Neural progenitor cell (in vitro differentiated cells): Measurements from ENCODE around the gene SATB2.

ENCODE experiments used
- EZH2 ChIP-seq: fragments of 200-600 bp; sonication (generic); IDR thresholded peaks from 2 replicates; pipeline ENCODE4 v1.6.1; 2017; ENCODE audit warnings: antibody characterized with exemption, mild to moderate bottlenecking, moderate library complexity
- EZH2phosphoT487 ChIP-seq: fragments of 200-600 bp; sonication (generic); IDR thresholded peaks from 2 replicates; pipeline ENCODE4 v1.6.1; 2017; ENCODE audit warnings: antibody characterized with exemption
- TF ChIP-seq, protein P1 (sequence below): fragments of 200-600 bp; sonication (generic); IDR thresholded peaks from 2 replicates; pipeline ENCODE4 v1.5.1; 2017; ENCODE audit warnings: antibody characterized with exemption, mild to moderate bottlenecking

DNA sequence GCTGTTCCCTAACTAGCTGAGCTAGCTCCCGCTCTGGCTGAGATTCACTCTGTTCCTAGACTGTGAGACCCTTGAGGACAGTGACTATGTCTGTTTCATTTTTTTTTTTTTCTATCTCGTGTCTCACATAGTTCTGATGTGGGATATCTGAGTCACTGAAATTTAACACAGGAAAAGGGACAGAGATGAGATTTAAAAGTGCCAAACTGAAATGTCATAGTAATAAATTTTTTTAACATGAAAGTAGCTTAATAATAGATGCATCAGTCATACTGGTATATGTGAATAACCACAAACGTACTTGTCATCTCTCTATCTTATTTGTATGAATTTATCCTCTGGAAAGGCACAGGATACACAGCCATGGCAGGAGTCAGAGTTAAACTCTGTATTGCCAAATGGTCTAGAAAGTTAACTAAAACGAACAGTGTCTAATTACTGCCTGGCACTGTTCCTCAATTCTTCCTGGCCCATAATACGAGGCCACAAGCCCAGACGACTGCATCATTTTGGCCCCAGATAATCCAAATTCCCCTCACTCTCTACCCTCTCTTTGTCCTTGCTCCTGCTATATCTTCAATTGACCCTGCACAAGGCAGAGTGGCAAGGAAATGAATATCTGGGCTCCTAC, 87.5 kb downstream of the SATB2 start:
- TF ChIP-seq, protein P1, sequence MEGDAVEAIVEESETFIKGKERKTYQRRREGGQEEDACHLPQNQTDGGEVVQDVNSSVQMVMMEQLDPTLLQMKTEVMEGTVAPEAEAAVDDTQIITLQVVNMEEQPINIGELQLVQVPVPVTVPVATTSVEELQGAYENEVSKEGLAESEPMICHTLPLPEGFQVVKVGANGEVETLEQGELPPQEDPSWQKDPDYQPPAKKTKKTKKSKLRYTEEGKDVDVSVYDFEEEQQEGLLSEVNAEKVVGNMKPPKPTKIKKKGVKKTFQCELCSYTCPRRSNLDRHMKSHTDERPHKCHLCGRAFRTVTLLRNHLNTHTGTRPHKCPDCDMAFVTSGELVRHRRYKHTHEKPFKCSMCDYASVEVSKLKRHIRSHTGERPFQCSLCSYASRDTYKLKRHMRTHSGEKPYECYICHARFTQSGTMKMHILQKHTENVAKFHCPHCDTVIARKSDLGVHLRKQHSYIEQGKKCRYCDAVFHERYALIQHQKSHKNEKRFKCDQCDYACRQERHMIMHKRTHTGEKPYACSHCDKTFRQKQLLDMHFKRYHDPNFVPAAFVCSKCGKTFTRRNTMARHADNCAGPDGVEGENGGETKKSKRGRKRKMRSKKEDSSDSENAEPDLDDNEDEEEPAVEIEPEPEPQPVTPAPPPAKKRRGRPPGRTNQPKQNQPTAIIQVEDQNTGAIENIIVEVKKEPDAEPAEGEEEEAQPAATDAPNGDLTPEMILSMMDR = no peak
- TF ChIP-seq EZH2phosphoT487 (no peak), EZH2 (no peak)
